Testis (tissue), 2 donors: ENCODE data around the gene MYBPHL.

Experiments
- POLR2A ChIP-seq: fragments of 450-650 bp; IDR thresholded peaks from one replicate; pipeline ENCODE4 v1.6.1; 2017; ENCODE audit warnings: antibody characterized with exemption, mild to moderate bottlenecking, moderate library complexity
- TF ChIP-seq, protein P1 (sequence below), 3 experiments: fragments of 450-650 bp in 2 of 3; fragments of 200-600 bp in 1 of 3; sonication (generic) in 1 of 3; IDR thresholded peaks; one replicate each; pipeline ENCODE4 v1.5.1; 2016 to 2019; ENCODE audit warnings: antibody characterized with exemption in 3 of 3, mild to moderate bottlenecking in 2 of 3, moderate library complexity in 1 of 3

DNA sequence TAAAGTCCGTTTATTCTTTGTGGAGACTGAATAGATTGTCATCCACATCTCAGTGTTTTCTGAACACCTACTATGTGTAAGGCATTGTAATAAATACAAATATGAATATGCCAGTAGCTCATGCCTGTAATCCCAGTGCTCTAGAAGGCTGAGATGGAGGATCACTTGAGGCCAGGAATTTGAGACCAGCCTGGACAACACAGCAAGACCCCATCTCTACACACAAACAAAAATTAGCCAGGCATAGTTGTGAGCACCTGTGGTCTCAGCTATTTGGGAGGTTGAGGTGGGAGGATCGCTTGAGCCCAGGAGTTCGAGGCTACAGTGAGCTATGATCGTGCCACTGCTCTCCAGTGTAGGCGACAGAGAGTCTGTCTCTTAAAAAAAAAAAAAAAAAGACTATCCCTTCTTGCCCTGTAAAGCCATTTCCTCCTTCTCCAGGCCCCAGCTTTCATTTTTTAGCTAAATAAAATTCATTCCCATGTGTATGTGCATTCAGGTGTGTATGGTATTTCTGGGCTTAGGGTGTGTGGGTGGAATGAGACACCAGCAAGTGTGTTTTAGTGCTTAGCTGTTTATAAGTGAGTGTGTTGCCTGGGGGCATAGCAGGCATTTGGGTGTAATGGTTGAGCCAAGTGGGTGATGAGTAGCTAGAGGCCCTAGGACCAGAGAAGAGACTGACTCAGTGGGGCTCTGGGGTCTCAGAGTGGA lies 49.7 kb downstream of the MYBPHL start:
- TF ChIP-seq, protein P1, sequence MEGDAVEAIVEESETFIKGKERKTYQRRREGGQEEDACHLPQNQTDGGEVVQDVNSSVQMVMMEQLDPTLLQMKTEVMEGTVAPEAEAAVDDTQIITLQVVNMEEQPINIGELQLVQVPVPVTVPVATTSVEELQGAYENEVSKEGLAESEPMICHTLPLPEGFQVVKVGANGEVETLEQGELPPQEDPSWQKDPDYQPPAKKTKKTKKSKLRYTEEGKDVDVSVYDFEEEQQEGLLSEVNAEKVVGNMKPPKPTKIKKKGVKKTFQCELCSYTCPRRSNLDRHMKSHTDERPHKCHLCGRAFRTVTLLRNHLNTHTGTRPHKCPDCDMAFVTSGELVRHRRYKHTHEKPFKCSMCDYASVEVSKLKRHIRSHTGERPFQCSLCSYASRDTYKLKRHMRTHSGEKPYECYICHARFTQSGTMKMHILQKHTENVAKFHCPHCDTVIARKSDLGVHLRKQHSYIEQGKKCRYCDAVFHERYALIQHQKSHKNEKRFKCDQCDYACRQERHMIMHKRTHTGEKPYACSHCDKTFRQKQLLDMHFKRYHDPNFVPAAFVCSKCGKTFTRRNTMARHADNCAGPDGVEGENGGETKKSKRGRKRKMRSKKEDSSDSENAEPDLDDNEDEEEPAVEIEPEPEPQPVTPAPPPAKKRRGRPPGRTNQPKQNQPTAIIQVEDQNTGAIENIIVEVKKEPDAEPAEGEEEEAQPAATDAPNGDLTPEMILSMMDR (IDR thresholded peaks at IDR 0.05) = no peak
- TF ChIP-seq POLR2A = no peak
